IMR-90 (cell line): ENCODE data around the gene CNNM1. TPM values are rescaled to one million over a fixed set of nuclear protein-coding genes. Genes with fewer than 3 reads are reported as not detected.

Experiments used
- ATAC-seq: fragments of 200-7000 bp; cut with Tn5 transposase; 2 replicates; pipeline ENCODE4 v1.9.1; 2020; ENCODE audit warnings: low read depth, mild to moderate bottlenecking, moderate library complexity
- BruUV-seq: library from RNA; stranded (reverse); fragments of 400-500 nt; replicated peaks from 2 replicates; lab custom pipeline; 2021; lab: Mats Ljungman, UMichigan
- CTCF ChIA-PET: fragments of 300-600 bp; formaldehyde crosslinking; extraction: SDS; loops from one replicate; lab custom pipeline; 2021; ENCODE audit warnings: antibody characterized with exemption; lab: Yijun Ruan, JAX
- POLR2A ChIA-PET: fragments of 300-600 bp; sonication (Branson Sonifier 250); formaldehyde crosslinking; loops from one replicate; lab custom pipeline; 2022; ENCODE audit warnings: antibody characterized with exemption; ENCODE audit not compliant: unreplicated experiment; lab: Charles Lee
- DNase-seq: peaks from one replicate; pipeline ENCODE4 v3.0.0; 2013
- H2AFZ ChIP-seq: replicated peaks from 2 replicates; pipeline ENCODE3; 2013; ENCODE audit warnings: low read length, mild to moderate bottlenecking; ENCODE audit not compliant: poor library complexity
- H2AK5ac ChIP-seq: 2 replicates; pipeline ENCODE4 v1.6.1; 2013; ENCODE audit warnings: low read depth, low read length, inconsistent platforms
- H2AK9ac ChIP-seq: replicated peaks from 2 replicates; pipeline ENCODE3; 2013; ENCODE audit warnings: mild to moderate bottlenecking, low read depth, low read length, moderate library complexity; ENCODE audit not compliant: poor library complexity
- H2BK120ac ChIP-seq: 2 replicates; pipeline ENCODE4 v1.6.1; 2013; ENCODE audit warnings: low read depth, low read length, inconsistent platforms
- H2BK15ac ChIP-seq: 3 replicates; pipeline ENCODE4 v1.6.1; 2013; ENCODE audit warnings: low read depth, low read length, inconsistent platforms
- H2BK20ac ChIP-seq: 2 replicates; pipeline ENCODE4 v1.6.1; 2013; ENCODE audit warnings: low read depth, mild to moderate bottlenecking, inconsistent platforms, low read length, moderate library complexity
- H2BK5ac ChIP-seq: 2 replicates; pipeline ENCODE4 v1.6.1; 2013; ENCODE audit warnings: mild to moderate bottlenecking, low read depth, low read length, inconsistent platforms; ENCODE audit not compliant: poor library complexity, severe bottlenecking
- H3K14ac ChIP-seq: replicated peaks from 2 replicates; pipeline ENCODE4 v1.6.1; 2013; ENCODE audit warnings: low read depth, low read length, inconsistent platforms
- H3K18ac ChIP-seq: 2 replicates; pipeline ENCODE4 v1.6.1; 2013; ENCODE audit warnings: low read depth, low read length, control low read depth
- H3K23ac ChIP-seq: 2 replicates; pipeline ENCODE4 v1.6.1; 2013; ENCODE audit warnings: low read depth, low read length, inconsistent platforms
- H3K27ac ChIP-seq: 2 replicates; pipeline ENCODE4 v1.5.1; 2013; ENCODE audit warnings: mild to moderate bottlenecking, control low read depth, low read length; ENCODE audit not compliant: insufficient read depth
- H3K27me3 ChIP-seq: 2 replicates; pipeline ENCODE4 v1.6.1; 2013; ENCODE audit warnings: low read length; ENCODE audit not compliant: control insufficient read depth, insufficient read depth
- H3K36me3 ChIP-seq: 2 replicates; pipeline ENCODE4 v1.6.1; 2013; ENCODE audit warnings: low read length, mixed read lengths; ENCODE audit not compliant: control insufficient read depth, insufficient read depth
- H3K4ac ChIP-seq: 2 replicates; pipeline ENCODE4 v1.6.1; 2013; ENCODE audit warnings: low read depth, low read length, inconsistent platforms
- H3K4me1 ChIP-seq: 2 replicates; pipeline ENCODE4 v1.6.1; 2013; ENCODE audit warnings: low read length, mixed read lengths; ENCODE audit not compliant: control insufficient read depth, insufficient read depth
- H3K4me2 ChIP-seq: 2 replicates; pipeline ENCODE4 v1.6.1; 2013; ENCODE audit warnings: low read depth, mild to moderate bottlenecking, control low read depth, low read length, moderate library complexity
- H3K4me3 ChIP-seq: 2 replicates; pipeline ENCODE4 v1.5.1; 2013; ENCODE audit warnings: low read depth, mild to moderate bottlenecking, control low read depth, low read length, moderate library complexity; ENCODE audit not compliant: insufficient read depth
- H3K56ac ChIP-seq: 2 replicates; pipeline ENCODE4 v1.6.1; 2013; ENCODE audit warnings: low read length, inconsistent platforms; ENCODE audit not compliant: insufficient read depth; ENCODE audit errors: extremely low read depth
- H3K79me1 ChIP-seq, 2 experiments: 2 replicates each; pipeline ENCODE4 v1.6.1; 2013; ENCODE audit warnings: low read length in 2 of 2, inconsistent platforms in 1 of 2, low read depth in 1 of 2
- H3K9ac ChIP-seq: 2 replicates; pipeline ENCODE4 v1.6.1; 2013; ENCODE audit warnings: low read depth, low read length, control low read depth
- H3K9me1 ChIP-seq: 2 replicates; pipeline ENCODE4 v1.6.1; 2013; ENCODE audit warnings: low read length, inconsistent platforms; ENCODE audit not compliant: insufficient read depth
- H3K9me3 ChIP-seq: 2 replicates; pipeline ENCODE4 v1.6.1; 2013; ENCODE audit warnings: low read length; ENCODE audit not compliant: control insufficient read depth, insufficient read depth
- H4K20me1 ChIP-seq: 2 replicates; pipeline ENCODE4 v1.6.1; 2013; ENCODE audit warnings: low read length, inconsistent platforms; ENCODE audit not compliant: insufficient read depth
- H4K5ac ChIP-seq: 2 replicates; pipeline ENCODE4 v1.6.1; 2013; ENCODE audit warnings: mild to moderate bottlenecking, low read depth, low read length, control low read depth
- H4K8ac ChIP-seq, 2 experiments: 2 replicates each; pipeline ENCODE4 v1.6.1; 2013; ENCODE audit warnings: low read depth in 2 of 2, low read length in 2 of 2, control low read depth in 1 of 2, inconsistent platforms in 1 of 2
- H4K91ac ChIP-seq: 2 replicates; pipeline ENCODE4 v1.6.1; 2013; ENCODE audit warnings: low read depth, low read length, inconsistent platforms; ENCODE audit not compliant: insufficient read depth
- BHLHE40 ChIP-seq: fragments of 150-350 bp; IDR thresholded peaks from 2 replicates; pipeline ENCODE4 v1.6.1; 2016; ENCODE audit warnings: mild to moderate bottlenecking, low read depth, low read length
- CEBPB ChIP-seq: IDR thresholded peaks from 2 replicates; pipeline ENCODE4 v1.6.1; 2012; ENCODE audit warnings: low read depth, low read length, improper control_type of control experiment
- CHD1 ChIP-seq: IDR thresholded peaks from 2 replicates; pipeline ENCODE4 v1.6.1; 2012; ENCODE audit warnings: low read depth, low read length, improper control_type of control experiment
- FOS ChIP-seq: fragments of 150-350 bp; IDR thresholded peaks from 2 replicates; pipeline ENCODE4 v1.6.1; 2016; ENCODE audit warnings: low read depth, low read length
- MAFK ChIP-seq: IDR thresholded peaks from 2 replicates; pipeline ENCODE4 v1.6.1; 2012; ENCODE audit warnings: low read depth, low read length, improper control_type of control experiment
- MAZ ChIP-seq: IDR thresholded peaks from 2 replicates; pipeline ENCODE4 v1.6.1; 2012; ENCODE audit warnings: low read depth, mild to moderate bottlenecking, low read length, improper control_type of control experiment, moderate library complexity, borderline replicate concordance
- MXI1 ChIP-seq: IDR thresholded peaks from 2 replicates; pipeline ENCODE4 v1.6.1; 2012; ENCODE audit warnings: low read depth, mild to moderate bottlenecking, low read length, moderate library complexity, borderline replicate concordance
- NFE2L2 ChIP-seq: fragments of 150-350 bp; IDR thresholded peaks from 2 replicates; pipeline ENCODE4 v1.6.1; 2016; ENCODE audit warnings: low read depth, mild to moderate bottlenecking, low read length
- POLR2A ChIP-seq: IDR thresholded peaks from 2 replicates; pipeline ENCODE4 v1.6.1; 2012; ENCODE audit warnings: mild to moderate bottlenecking, low read depth, low read length
- RAD21 ChIP-seq: IDR thresholded peaks from 2 replicates; pipeline ENCODE4 v1.6.1; 2012; ENCODE audit warnings: low read length, improper control_type of control experiment
- RCOR1 ChIP-seq: IDR thresholded peaks from 2 replicates; pipeline ENCODE4 v1.6.1; 2012; ENCODE audit warnings: mild to moderate bottlenecking, low read length, improper control_type of control experiment; ENCODE audit not compliant: insufficient replicate concordance
- RFX5 ChIP-seq: IDR thresholded peaks from 2 replicates; pipeline ENCODE4 v1.8.0; 2012; ENCODE audit warnings: low read depth, mild to moderate bottlenecking, low read length, moderate library complexity
- WGBS, 2 experiments: methylation state at CpG; one replicate each; pipeline versions ENCODE4 v1.1.5 to v1.1.7; 2013; ENCODE audit warnings: missing lambda C conversion rate in 2 of 2; ENCODE audit not compliant: insufficient read length in 1 of 2; ENCODE audit errors: extremely low coverage in 2 of 2; 5-methylcytosine and 5-hydroxymethylcytosine counted together
- dilution Hi-C: fragments of 300-500 bp; cut with HindIII; formaldehyde crosslinking; loops from one replicate; pipeline ENCODE4 v1.14.3; 2018; ENCODE audit warnings: low sequenced_read_pairs; ENCODE audit not compliant: unreplicated experiment
- in situ Hi-C: fragments of 300-500 bp; cut with MboI; formaldehyde crosslinking; loops from 3 replicates; pipeline ENCODE4 v1.14.3; 2019; ENCODE audit warnings: low sequenced_read_pairs, inconsistent platforms, mixed read lengths
- intact Hi-C: fragments of 100-400 bp; cut with micrococcal nuclease; formaldehyde crosslinking; loops from 2 replicates; pipeline ENCODE4 v1.10.0; 2022
- polyA plus RNA-seq, 3 experiments: library from polyadenylated mRNA; depleted of rRNA; stranded (reverse); fragments of >200 nt; gene quantifications; 2 replicates each; pipeline ENCODE4 v1.2.3, GENCODE V29; 2012; ENCODE audit warnings: low replicate concordance in 1 of 3
- total RNA-seq: library from RNA; depleted of rRNA; stranded (reverse); fragments of >200 nt; gene quantifications from 2 replicates; pipeline ENCODE4 v1.2.3, GENCODE V29; 2012
- TF ChIP-seq, protein P1 (sequence below): fragments of 150-350 bp; IDR thresholded peaks from 2 replicates; pipeline ENCODE4 v1.6.1; 2016; ENCODE audit warnings: low read depth, mild to moderate bottlenecking, low read length, moderate library complexity, borderline replicate concordance
- TF ChIP-seq, protein P2 (sequence below): conservative IDR thresholded peaks from 2 replicates; pipeline ENCODE4 v1.5.1; 2012; ENCODE audit warnings: mild to moderate bottlenecking, low read depth, low read length, improper control_type of control experiment
- TF ChIP-seq, protein P3 (sequence below): fragments of 150-350 bp; IDR thresholded peaks from 2 replicates; pipeline ENCODE4 v1.6.1; 2017; ENCODE audit warnings: mild to moderate bottlenecking, antibody characterized with exemption, low read length, low read depth

Gene CNNM1
- total and polyA plus RNA-seq, 2 of the 4 experiments (the other 2 are of a cell fraction): 0.18 to 0.39 TPM

DNA sequence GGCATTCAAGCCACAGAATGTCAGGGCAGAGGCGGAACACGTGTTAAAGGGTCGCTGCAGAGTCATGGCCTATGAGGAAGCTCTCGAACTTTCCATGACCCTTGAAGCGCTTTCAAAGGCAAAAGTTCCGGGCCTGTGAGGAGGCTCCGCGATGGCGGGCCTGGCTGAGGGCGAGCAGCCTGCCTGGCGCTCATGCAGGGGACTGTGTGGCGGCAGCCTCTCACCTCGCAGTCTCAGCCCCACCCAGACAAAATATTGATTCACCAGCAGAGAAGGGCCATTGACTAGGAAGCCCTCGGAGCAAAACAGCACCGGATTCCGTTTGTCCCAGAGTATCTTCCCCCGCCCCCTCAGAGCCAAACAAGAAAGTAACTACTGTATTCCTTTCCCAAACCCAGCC is 12.8 kb upstream of the CNNM1 start:
- Histone ChIP-seq H4K8ac (no peak overlapping the region), H2AK5ac (no peak overlapping the region), H2BK15ac (no peak overlapping the region), H3K4ac (no peak overlapping the region), H2BK120ac (no peak overlapping the region), H3K27me3 (no peaks in the 10 kb centered on the region), H2BK5ac (no peak overlapping the region), H2AK9ac (no peak overlapping the region), H2BK20ac (no peak overlapping the region), H3K4me3 (no peak overlapping the region), H4K20me1 (no peaks in the 10 kb centered on the region), H3K18ac (no peak overlapping the region), H3K23ac (no peak overlapping the region), H4K91ac (no peak overlapping the region), H3K56ac (no peak overlapping the region), H3K79me1 (no peaks in the 10 kb centered on the region), H3K9me1 (no peaks in the 10 kb centered on the region), H3K9me3 (no peaks in the 10 kb centered on the region), H4K5ac (no peak overlapping the region), H2AFZ (no peak overlapping the region), H3K36me3 (no peaks in the 10 kb centered on the region), H3K4me1 (no peaks in the 10 kb centered on the region), H3K27ac (no peak overlapping the region), H3K4me2 (no peak overlapping the region), H3K9ac (no peak overlapping the region), H3K14ac (no peak overlapping the region)
- ATAC-seq: no peak
- BruUV-seq: no TSS peak
- in situ Hi-C loops: no loop called here
- dilution Hi-C loops: no loop called here
- DNase-seq: no peak
- 70% methylated on average over 10 of the region's 17 CpGs; no CpG with 5 or more reads in 1 of the 2 experiments for WGBS, 2 experiments
- intact Hi-C loops: no loop called here
- ChIA-PET CTCF (no interaction called here), POLR2A (no interaction called here)
- TF ChIP-seq, protein P1, sequence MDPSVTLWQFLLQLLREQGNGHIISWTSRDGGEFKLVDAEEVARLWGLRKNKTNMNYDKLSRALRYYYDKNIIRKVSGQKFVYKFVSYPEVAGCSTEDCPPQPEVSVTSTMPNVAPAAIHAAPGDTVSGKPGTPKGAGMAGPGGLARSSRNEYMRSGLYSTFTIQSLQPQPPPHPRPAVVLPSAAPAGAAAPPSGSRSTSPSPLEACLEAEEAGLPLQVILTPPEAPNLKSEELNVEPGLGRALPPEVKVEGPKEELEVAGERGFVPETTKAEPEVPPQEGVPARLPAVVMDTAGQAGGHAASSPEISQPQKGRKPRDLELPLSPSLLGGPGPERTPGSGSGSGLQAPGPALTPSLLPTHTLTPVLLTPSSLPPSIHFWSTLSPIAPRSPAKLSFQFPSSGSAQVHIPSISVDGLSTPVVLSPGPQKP: no peak
- TF ChIP-seq POLR2A (no peak), FOS (no peak), RCOR1 (no peak), NFE2L2 (no peak), RFX5 (no peak), MXI1 (no peak), BHLHE40 (no peak), CEBPB (no peak), CHD1 (no peak), MAFK (no peak), MAZ (no peak), RAD21 (no peak)
- TF ChIP-seq, protein P2, sequence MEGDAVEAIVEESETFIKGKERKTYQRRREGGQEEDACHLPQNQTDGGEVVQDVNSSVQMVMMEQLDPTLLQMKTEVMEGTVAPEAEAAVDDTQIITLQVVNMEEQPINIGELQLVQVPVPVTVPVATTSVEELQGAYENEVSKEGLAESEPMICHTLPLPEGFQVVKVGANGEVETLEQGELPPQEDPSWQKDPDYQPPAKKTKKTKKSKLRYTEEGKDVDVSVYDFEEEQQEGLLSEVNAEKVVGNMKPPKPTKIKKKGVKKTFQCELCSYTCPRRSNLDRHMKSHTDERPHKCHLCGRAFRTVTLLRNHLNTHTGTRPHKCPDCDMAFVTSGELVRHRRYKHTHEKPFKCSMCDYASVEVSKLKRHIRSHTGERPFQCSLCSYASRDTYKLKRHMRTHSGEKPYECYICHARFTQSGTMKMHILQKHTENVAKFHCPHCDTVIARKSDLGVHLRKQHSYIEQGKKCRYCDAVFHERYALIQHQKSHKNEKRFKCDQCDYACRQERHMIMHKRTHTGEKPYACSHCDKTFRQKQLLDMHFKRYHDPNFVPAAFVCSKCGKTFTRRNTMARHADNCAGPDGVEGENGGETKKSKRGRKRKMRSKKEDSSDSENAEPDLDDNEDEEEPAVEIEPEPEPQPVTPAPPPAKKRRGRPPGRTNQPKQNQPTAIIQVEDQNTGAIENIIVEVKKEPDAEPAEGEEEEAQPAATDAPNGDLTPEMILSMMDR: no peak
- TF ChIP-seq, protein P3, sequence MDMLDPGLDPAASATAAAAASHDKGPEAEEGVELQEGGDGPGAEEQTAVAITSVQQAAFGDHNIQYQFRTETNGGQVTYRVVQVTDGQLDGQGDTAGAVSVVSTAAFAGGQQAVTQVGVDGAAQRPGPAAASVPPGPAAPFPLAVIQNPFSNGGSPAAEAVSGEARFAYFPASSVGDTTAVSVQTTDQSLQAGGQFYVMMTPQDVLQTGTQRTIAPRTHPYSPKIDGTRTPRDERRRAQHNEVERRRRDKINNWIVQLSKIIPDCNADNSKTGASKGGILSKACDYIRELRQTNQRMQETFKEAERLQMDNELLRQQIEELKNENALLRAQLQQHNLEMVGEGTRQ: no peak
